CD4-positive, alpha-beta memory T cell (primary cell): ENCODE data around the gene PLD6. TPM values are rescaled to one million over a fixed set of nuclear protein-coding genes. Genes with fewer than 3 reads are reported as not detected.

ENCODE experiments used
- CTCF ChIA-PET: fragments of 350-600 bp; sonication (Branson Sonifier 250); formaldehyde crosslinking; loops from one replicate; lab custom pipeline; 2021; ENCODE audit warnings: inconsistent platforms; ENCODE audit not compliant: partially characterized antibody; lab: Charles Lee
- POLR2A ChIA-PET: fragments of 350-600 bp; sonication (Branson Sonifier 250); formaldehyde crosslinking; loops from one replicate; lab custom pipeline; 2021; ENCODE audit not compliant: partially characterized antibody; lab: Charles Lee
- DNase-seq, 5 donors: peaks; one replicate each; pipeline versions ENCODE4 v3.0.0 to v3.0.0-alpha.2; 2020 to 2022; ENCODE audit warnings: mixed read lengths in 1 of 5
- H3K27ac ChIP-seq: one replicate; pipeline ENCODE4 v1.7.0; 2013; ENCODE audit warnings: low read depth, low read length
- H3K27me3 ChIP-seq: 2 replicates; pipeline ENCODE4 v1.7.0; 2013; ENCODE audit warnings: mild to moderate bottlenecking, low read length, moderate library complexity; ENCODE audit not compliant: insufficient read depth
- H3K36me3 ChIP-seq: 2 replicates; pipeline ENCODE4 v1.7.0; 2013; ENCODE audit warnings: mild to moderate bottlenecking, low read length, moderate library complexity; ENCODE audit not compliant: insufficient read depth
- H3K4me1 ChIP-seq: 2 replicates; pipeline ENCODE4 v1.7.0; 2013; ENCODE audit warnings: mild to moderate bottlenecking, low read length, moderate library complexity; ENCODE audit not compliant: insufficient read depth
- H3K4me3 ChIP-seq, 2 donors: one replicate each; pipeline ENCODE4 v1.7.0; 2013; ENCODE audit warnings: low read length in 2 of 2, mild to moderate bottlenecking in 1 of 2
- H3K9me3 ChIP-seq, 2 donors: one replicate each; pipeline ENCODE4 v1.7.0; 2013; ENCODE audit warnings: low read length in 2 of 2, control low read depth in 1 of 2; ENCODE audit not compliant: control insufficient read depth in 1 of 2
- H3K27ac Mint-ChIP-seq, 7 donors: one replicate each; pipeline ENCODE4 v1.8.0; 2020 to 2021; ENCODE audit warnings: mixed read lengths in 7 of 7, mild to moderate bottlenecking in 6 of 7, inconsistent platforms in 3 of 7, moderate library complexity in 3 of 7
- H3K27me3 Mint-ChIP-seq, 2 donors: one replicate each; pipeline ENCODE4 v1.8.0; 2020 to 2021; ENCODE audit warnings: mixed read lengths in 2 of 2
- H3K36me3 Mint-ChIP-seq, 2 donors: one replicate each; pipeline ENCODE4 v1.8.0; 2020 to 2021; ENCODE audit warnings: mixed read lengths in 2 of 2, inconsistent platforms in 1 of 2, mild to moderate bottlenecking in 1 of 2
- H3K4me1 Mint-ChIP-seq, 4 donors: one replicate each; pipeline ENCODE4 v1.8.0; 2020 to 2021; ENCODE audit warnings: mixed read lengths in 4 of 4, mild to moderate bottlenecking in 1 of 4
- H3K4me3 Mint-ChIP-seq, 8 donors: one replicate each; pipeline ENCODE4 v1.8.0; 2020 to 2021; ENCODE audit warnings: mixed read lengths in 8 of 8, mild to moderate bottlenecking in 7 of 8, moderate library complexity in 6 of 8, inconsistent platforms in 3 of 8
- H3K9me3 Mint-ChIP-seq, 8 donors: one replicate each; pipeline ENCODE4 v1.8.0; 2020 to 2021; ENCODE audit warnings: mixed read lengths in 8 of 8, mild to moderate bottlenecking in 5 of 8, inconsistent platforms in 3 of 8, moderate library complexity in 1 of 8
- intact Hi-C: fragments of 100-400 bp; cut with micrococcal nuclease; formaldehyde crosslinking; loops from one replicate; pipeline ENCODE4 v1.15.1; 2023
- polyA plus RNA-seq, 2 donors: library from polyadenylated mRNA; unstranded; fragments of 300-500 nt; fragmentation: Illumina TruSeq; gene quantifications; one replicate each; pipeline ENCODE4 v1.2.3, GENCODE V29; 2021
- total RNA-seq, 2 experiments: library from RNA; stranded (reverse); gene quantifications; one replicate each; pipeline ENCODE4 v1.2.3, GENCODE V29; 2021

The PLD6 gene
- total and polyA plus RNA-seq, 4 experiments from 2014 or later = 12.8 to 26.6 (median 16.1) TPM

- peaks cover 11% of the 10 kb centered on the region for H3K36me3 ChIP-seq
- no peaks in the 10 kb centered on the region for H3K27me3 Mint-ChIP-seq
- intact Hi-C loops = loop anchor here (1.0 to 2.0 kb wide), 4 partner anchors 29 to 193 kb away; partner anchors contain the start of genes COPS3, MPRIP and PLD6
- H3K27ac ChIP-seq = peak overlapping the region; percentile 94
- peaks cover 13 to 34% of the 10 kb centered on the region in 2 donors for H3K36me3 Mint-ChIP-seq
- peak overlapping the region; percentile 91 to 99 (median 99) for H3K27ac Mint-ChIP-seq
- H3K4me3 Mint-ChIP-seq = peak overlapping the region; percentile 90 to 97 (median 95)
- no peaks in the 10 kb centered on the region for H3K9me3 Mint-ChIP-seq
- DNase-seq = no peak
- H3K27me3 ChIP-seq = no peaks in the 10 kb centered on the region
- H3K4me1 ChIP-seq = peaks cover 25% of the 10 kb centered on the region
- POLR2A ChIA-PET = interaction anchor here (0.8 to 3.7 kb wide), 11 partner anchors 8 to 116 kb away, joined by 3 to 39 read pairs (median 6); partner anchors contain the start of gene PLD6
- no peaks in the 10 kb centered on the region for H3K9me3 ChIP-seq
- H3K4me3 ChIP-seq = peak overlapping the region; percentile 79 to 82
- peaks cover 16 to 41% (median 24%) of the 10 kb centered on the region in 4 donors for H3K4me1 Mint-ChIP-seq
- CTCF ChIA-PET = interaction anchor here (0.7 to 1.5 kb wide), 5 partner anchors 9 to 93 kb away, joined by 3 read pairs; no protein-coding TSS in a partner anchor
These were observed 29.4 kb upstream of the PLD6 start for GRCh38 chr17:17235212-17236174.

GRCh38 chr17:17232303-17232621 is 26.1 kb upstream of the PLD6 start:
- Mint-ChIP-seq H3K27ac (peak overlapping the region in 3 of 7 donors; percentile 3 to 60 (median 35)), H3K9me3 (no peaks in the 10 kb centered on the region), H3K4me1 (peaks cover 14 to 28% (median 18%) of the 10 kb centered on the region in 4 donors), H3K36me3 (peaks cover 29 to 55% of the 10 kb centered on the region in 2 donors), H3K27me3 (no peaks in the 10 kb centered on the region), H3K4me3 (no peak overlapping the region)
- Histone ChIP-seq H3K9me3 (no peaks in the 10 kb centered on the region), H3K4me3 (no peak overlapping the region), H3K27me3 (no peaks in the 10 kb centered on the region), H3K27ac (no peak overlapping the region), H3K36me3 (peaks cover 35% of the 10 kb centered on the region), H3K4me1 (peaks cover 15% of the 10 kb centered on the region)
- intact Hi-C loops = no loop called here
- POLR2A ChIA-PET = interaction anchor here (1.0 kb wide), 1 partner anchor 48 kb away, joined by 3 read pairs; no protein-coding TSS in a partner anchor
- CTCF ChIA-PET = interaction anchor here (1.7 kb wide), 1 partner anchor 81 kb away, joined by 6 read pairs; no protein-coding TSS in a partner anchor
- DNase-seq = no peak

- Histone ChIP-seq H3K36me3 (peaks cover 40% of the 10 kb centered on the region), H3K27me3 (no peaks in the 10 kb centered on the region), H3K9me3 (no peaks in the 10 kb centered on the region), H3K27ac (no peak overlapping the region), H3K4me3 (no peak overlapping the region), H3K4me1 (peaks cover 15% of the 10 kb centered on the region)
- Mint-ChIP-seq H3K4me3 (no peak overlapping the region), H3K4me1 (peaks cover 14 to 27% (median 16%) of the 10 kb centered on the region in 4 donors), H3K27ac (peak overlapping the region in 3 of 7 donors; percentile 30 to 78 (median 71)), H3K27me3 (no peaks in the 10 kb centered on the region), H3K9me3 (no peaks in the 10 kb centered on the region), H3K36me3 (peaks cover 29 to 57% of the 10 kb centered on the region in 2 donors)
- intact Hi-C loops = no loop called here
- ChIA-PET POLR2A (interaction anchor here (1.0 kb wide), 1 partner anchor 49 kb away, joined by 3 read pairs; no protein-coding TSS in a partner anchor), CTCF (interaction anchor here (1.7 kb wide), 1 partner anchor 81 kb away, joined by 6 read pairs; no protein-coding TSS in a partner anchor)
- no peak for DNase-seq
These were observed 25.6 kb upstream of the PLD6 start for GRCh38 chr17:17231621-17232302.

- H3K9me3 Mint-ChIP-seq = no peaks in the 10 kb centered on the region
- intact Hi-C loops = no loop called here
- Histone ChIP-seq H3K36me3 (peaks cover 60% of the 10 kb centered on the region), H3K9me3 (no peaks in the 10 kb centered on the region), H3K27me3 (no peaks in the 10 kb centered on the region), H3K27ac (no peak overlapping the region), H3K4me3 (no peak overlapping the region), H3K4me1 (no peaks in the 10 kb centered on the region)
- POLR2A ChIA-PET = no interaction called here
- H3K27me3 Mint-ChIP-seq = no peaks in the 10 kb centered on the region
- peaks cover 0 to 10% (median 1%) of the 10 kb centered on the region in 4 donors for H3K4me1 Mint-ChIP-seq
- peaks cover 34 to 66% of the 10 kb centered on the region in 2 donors for H3K36me3 Mint-ChIP-seq
- H3K27ac Mint-ChIP-seq = peak overlapping the region in 1 of 7 donors; percentile 71
- CTCF ChIA-PET = interaction anchor here (0.7 kb wide), 1 partner anchor 24 kb away, joined by 4 read pairs; no protein-coding TSS in a partner anchor
- H3K4me3 Mint-ChIP-seq = no peak overlapping the region
- DNase-seq = no peak
These were observed 23.6 kb upstream of the PLD6 start for GRCh38 chr17:17229416-17230384.

- POLR2A ChIA-PET = interaction anchor here (0.6 to 2.2 kb wide), 2 partner anchors 8 to 222 kb away, joined by 3 to 9 read pairs; partner anchors contain the start of gene FLCN
- intact Hi-C loops = no loop called here
- Histone ChIP-seq H3K4me3 (no peak overlapping the region), H3K27me3 (no peaks in the 10 kb centered on the region), H3K27ac (no peak overlapping the region), H3K4me1 (no peaks in the 10 kb centered on the region), H3K36me3 (peaks cover 70% of the 10 kb centered on the region), H3K9me3 (no peaks in the 10 kb centered on the region)
- peak overlapping the region in 2 of 7 donors; percentile 51 to 53 for H3K27ac Mint-ChIP-seq
- H3K9me3 Mint-ChIP-seq = no peaks in the 10 kb centered on the region
- no peaks in the 10 kb centered on the region for H3K27me3 Mint-ChIP-seq
- DNase-seq = no peak
- H3K4me3 Mint-ChIP-seq = no peak overlapping the region
- H3K4me1 Mint-ChIP-seq = peaks cover 0 to 10% (median 1%) of the 10 kb centered on the region in 4 donors
- H3K36me3 Mint-ChIP-seq = peaks cover 41 to 74% of the 10 kb centered on the region in 2 donors
- CTCF ChIA-PET = no interaction called here
These were observed 22.6 kb upstream of the PLD6 start for GRCh38 chr17:17228521-17229279.
